HL-60/S4 treated with retinoic acid at 250 ng/mL for 4 days and 3 days (cell line): Measurements from ENCODE around the gene NUMB.
"Not testable (repeated sequence)": the region's sequence is repeated elsewhere in the genome, so short reads cannot be mapped to it uniquely, and the experiment has no call there.

Experiments
- in situ Hi-C: fragments of 300-500 bp; cut with MboI; formaldehyde crosslinking; loops from 2 replicates; pipeline ENCODE4 v1.7.0; 2022; ENCODE audit warnings: low sequenced_read_pairs

The NUMB gene

DNA sequence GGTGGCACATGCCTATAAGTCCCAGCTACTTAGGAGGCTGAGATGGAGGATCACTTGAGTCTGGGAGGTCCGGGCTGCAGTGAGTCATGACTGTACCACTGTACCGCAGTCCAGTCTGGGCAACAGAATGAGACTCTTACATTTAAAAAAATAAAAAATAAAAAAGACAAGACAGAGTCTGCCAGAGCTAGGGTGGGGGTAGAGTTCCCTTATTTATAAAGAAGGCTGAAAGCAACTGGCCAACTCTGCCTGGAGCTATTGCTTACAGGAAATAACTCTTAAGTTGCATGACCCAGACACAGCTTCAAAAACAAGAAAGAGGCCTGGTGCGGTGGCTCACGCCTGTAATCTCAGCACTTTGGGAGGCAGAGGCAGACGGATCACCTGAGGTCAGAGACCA is 31.5 kb downstream of the NUMB start:
- in situ Hi-C loops: no loop called here

DNA sequence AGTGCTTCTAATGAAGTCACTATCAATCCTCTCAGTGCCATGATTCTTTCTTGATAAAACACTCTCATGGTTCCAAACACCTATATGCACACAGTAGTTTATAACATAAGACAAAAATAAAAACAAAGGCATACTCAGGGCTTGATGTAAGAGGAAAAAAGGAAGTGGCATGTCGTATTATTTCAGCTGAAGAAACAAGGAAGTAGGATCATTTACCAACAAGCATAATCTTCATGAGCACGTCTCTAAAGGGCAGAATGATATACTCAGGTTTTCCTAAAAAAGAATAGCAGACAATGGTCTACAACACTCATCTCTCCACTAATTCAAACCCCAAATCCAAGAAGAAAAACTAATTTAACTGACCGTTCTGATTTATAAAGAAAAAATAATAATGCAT is 33.9 kb downstream of the NUMB start:
- in situ Hi-C loops: no loop called here

DNA sequence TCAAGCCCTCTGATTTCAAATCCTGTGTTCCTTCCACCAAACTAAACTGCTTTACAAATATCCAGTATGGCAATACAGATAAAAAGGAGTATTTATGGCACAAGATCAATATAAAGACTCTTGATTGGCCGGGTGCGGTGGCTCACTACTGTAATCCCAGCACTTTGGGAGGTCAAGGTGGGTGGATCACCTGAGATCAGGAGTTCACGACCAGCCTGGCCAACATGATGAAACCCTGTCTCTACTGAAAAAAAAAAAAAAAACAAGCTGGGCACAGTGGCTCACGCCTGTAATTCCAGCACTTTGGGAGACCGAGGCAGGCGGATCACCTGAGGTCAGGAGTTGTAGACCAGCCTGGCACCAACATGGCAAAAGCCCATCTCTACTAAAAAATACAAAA is 35.3 kb downstream of the NUMB start:
- in situ Hi-C loops: not testable (repeated sequence)

DNA sequence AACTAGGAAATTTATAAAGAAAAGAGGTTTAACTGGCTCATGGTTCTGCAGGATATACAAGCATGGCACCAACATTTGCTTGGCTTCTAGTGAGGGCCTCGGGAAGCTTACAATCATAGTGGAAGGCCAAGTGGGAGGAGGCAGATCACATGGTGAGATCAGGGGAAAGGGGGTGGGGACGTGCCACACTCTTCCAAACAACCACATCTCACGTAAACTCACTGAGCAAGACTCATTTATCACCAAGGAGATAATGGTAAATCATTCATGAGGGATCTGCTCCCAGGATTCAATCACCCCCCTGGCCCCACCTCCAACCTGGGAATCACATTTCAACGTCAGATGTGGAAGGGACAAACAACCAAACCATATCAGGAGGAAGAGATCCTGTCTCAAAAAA is 35.8 kb downstream of the NUMB start:
- in situ Hi-C loops: no loop called here

DNA sequence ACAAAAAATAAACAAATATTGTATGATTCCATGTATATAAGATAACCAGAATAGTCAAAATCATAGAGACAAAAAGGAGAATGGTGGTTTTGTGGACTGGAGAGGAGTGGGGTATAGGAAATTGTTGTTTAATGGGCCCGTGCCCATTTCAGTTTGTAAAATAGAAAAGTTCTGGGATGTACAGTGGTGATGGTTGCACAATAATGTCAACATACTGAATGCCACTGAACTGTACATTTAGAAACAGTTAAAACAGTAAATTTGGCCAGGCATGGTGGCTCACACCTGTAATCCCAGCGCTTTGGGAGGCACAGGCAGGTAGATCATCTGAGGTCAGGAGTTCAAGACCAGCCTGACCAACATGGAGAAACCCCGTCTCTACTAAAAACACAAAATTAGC is 40.1 kb downstream of the NUMB start:
- in situ Hi-C loops: no loop called here

DNA sequence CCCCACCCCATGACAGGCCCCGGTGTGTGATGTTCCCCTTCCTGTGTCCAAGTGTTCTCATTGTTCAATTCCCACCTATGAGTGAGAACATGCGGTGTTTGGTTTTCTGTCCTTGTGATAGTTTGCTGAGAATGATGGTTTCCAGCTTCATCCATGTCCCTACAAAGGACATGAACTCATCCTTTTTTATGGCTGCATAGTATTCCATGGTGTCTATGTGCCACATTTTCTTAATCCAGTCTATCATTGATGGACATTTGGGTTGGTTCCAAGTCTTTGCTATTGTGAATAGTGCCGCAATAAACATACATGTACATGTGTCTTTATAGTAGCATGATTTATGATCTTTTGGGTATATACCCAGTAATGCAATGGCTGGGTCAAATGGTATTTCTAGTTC is 52.1 kb downstream of the NUMB start:
- in situ Hi-C loops: not testable (repeated sequence)

DNA sequence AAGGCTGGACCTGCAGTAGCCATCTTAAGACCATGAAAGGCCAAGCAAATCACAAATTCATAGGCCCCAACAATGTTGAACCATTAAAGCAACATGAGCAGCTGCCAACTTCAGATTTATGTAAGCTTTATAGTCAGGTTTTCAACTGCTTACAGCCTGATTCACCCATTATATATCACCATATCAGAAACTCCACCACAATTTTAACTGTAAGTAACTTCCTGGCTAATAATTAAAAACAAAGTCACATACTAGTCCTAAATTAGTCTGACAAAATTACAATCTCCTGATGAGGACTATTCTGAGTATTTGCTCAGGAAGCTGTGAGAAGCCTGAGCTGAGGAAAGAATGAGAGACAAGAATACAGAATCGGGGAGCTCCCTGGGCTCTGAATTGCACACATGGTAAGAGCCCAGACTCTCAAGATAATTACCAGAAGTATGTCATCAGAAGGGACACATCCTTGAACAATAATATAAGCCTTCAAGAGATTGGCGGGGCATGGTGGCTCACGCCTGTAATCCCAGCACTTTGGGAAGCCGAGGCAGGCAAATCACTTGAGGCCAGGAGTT is 55.1 kb downstream of the NUMB start:
- in situ Hi-C loops: no loop called here

DNA sequence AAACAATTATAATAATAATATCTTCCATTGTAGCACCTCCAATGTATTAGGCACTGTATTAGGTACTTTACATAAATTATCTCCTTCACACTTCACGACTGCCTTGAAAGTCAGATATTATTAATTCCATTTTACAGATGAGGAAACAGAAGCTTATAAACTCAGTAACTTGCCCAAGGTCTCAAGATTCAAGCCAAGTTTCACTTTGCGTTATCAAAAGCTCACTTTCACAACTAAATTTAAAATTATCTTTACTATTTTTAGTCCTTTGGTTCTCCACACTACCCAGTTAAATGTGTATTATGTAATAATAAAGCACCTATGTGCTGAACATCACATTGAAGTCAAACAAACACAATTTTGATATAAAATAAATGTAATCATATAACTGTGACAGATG is 55.8 kb downstream of the NUMB start:
- in situ Hi-C loops: no loop called here

DNA sequence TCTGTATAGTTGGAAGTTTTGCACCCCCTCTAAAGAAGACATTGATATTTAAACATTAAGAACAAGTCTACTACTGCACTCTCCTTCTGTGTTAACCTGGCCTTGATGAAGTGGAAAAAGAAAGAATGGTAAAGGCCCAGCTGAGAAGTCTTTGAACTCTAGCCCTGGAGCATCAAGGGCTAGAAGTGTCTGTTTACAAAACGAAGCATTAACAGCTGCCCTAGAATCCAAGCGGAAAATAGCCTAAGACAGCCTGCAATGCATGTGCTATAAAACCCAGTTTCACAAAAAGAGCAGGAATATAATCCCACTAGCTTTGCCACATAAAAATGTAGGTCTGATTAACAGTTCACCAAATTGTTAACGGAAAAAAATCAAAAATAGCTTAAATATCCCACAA is 60.5 kb downstream of the NUMB start:
- in situ Hi-C loops: no loop called here

DNA sequence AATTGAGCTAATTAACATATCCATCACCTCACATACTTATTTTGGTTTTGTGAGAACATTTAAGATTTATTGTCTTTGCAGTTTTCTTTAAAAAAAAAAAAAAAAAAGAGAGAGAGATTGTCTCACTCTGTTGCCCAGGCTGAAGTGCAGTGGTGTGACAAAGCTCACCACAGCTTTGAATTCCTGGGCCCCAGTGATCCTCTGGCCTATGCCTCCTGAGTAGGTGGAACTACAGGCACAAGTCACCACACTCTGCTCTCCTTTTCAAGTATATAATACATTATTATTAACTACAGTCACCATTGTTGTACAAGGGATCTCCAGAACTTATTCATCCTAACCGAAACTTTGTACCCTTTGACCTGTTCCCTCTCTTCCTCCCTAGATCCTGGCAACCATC is 64.0 kb downstream of the NUMB start:
- in situ Hi-C loops: no loop called here

DNA sequence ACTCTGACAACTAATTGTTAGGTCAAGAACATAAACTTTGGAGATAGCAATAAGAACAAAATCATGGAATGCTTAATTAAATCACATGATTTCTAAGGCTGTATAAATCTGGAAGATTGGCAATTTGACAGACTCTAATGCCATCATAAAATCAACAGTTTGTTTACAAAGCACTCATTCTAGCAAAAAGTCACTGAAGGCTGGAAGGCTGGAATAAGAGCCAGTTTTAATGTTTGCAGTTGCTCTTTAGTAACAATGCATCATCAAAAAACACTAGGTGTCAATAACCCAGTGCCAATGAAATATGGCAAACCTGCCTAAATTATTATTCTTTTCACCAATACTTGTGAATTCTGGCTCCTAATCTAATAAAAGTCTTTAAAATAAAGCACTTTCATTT is 65.0 kb downstream of the NUMB start:
- in situ Hi-C loops: no loop called here

DNA sequence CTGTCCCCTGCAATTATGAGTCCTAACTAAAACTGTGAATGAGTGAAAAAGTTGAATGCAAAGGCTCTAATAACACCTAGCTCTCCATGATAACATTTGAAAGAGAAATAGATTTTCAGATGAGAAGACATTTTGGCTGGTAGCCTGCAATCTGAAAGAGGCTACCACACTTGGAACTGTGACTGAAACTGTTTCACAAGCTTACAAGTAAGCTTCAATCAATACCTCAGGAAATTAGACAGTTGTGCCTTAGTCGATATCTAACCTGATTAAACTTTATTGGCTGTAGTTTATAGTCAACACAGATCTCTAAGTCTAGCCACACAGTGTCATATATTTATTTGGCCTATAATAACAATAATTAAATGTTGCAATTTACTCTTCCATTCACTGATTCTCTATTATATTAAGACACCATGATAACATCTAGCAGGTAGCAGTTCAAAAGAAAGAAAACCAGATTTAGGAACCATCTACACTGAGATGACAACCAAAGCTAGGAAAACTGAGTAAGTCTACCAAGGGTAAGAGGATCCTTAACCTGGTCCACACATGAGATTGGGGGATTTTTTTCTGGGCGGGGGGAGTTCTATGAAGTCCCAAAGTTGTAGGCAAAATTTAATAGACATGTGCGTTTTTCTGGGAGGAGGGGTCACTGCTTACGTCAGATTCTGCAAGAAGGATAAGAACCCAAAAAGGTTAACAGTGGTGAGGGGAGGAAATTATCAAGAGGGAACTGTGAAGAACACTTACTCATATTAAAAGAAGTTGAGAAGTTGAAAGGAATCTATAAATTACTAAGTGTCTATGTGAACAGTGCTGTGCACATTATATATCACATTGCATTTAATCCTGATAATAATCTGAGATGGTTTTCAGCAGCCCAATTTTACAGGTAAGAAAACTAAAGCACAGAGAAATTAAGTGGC is 65.8 kb downstream of the NUMB start:
- in situ Hi-C loops: no loop called here

DNA sequence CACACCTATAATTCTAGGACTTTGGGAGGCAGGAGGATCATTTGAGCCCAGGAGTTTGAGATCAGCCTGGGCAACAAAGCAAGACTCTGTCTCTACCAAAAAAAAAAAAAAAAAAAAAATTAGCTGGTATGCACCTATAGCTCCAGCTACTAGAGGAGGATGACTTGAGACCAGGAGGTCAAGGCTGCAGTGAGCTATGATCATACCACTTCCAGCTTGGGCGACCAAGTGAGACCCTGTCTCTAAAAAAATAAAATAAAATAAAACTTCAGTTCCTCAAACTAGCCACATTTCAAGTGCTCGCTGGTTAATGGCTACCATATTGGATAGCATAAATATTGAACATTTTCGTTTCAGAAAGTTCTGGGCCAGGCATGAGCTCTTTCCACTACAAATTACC is 70.5 kb downstream of the NUMB start:
- in situ Hi-C loops: not testable (repeated sequence)

DNA sequence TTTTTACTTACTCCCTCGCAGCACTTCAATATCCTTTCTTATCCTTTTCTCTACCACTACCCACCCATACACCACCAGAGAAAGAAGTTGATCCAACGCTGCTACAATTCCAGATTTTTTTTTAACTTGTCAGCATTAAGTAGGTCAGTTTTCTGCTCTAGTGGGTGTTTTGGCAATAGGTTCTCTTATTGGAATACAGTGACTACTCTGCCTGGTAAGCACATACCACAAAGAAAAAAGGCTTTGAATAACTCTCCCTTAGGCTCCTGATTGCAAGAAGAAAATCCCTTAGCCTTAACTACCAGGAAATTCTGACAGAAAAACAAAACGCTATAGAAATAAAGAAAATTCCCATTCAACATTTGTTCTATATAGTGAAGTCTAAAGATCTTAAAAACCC is 72.0 kb downstream of the NUMB start:
- in situ Hi-C loops: no loop called here

DNA sequence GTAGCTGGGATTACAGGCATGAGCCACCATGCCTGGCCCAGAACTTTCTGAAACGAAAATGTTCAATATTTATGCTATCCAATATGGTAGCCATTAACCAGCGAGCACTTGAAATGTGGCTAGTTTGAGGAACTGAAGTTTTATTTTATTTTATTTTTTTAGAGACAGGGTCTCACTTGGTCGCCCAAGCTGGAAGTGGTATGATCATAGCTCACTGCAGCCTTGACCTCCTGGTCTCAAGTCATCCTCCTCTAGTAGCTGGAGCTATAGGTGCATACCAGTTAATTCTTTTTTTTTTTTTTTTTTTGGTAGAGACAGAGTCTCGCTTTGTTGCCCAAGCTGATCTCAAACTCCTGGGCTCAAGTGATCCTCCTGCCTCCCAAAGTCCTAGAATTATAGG is 73.3 kb downstream of the NUMB start:
- in situ Hi-C loops: not testable (repeated sequence)

DNA sequence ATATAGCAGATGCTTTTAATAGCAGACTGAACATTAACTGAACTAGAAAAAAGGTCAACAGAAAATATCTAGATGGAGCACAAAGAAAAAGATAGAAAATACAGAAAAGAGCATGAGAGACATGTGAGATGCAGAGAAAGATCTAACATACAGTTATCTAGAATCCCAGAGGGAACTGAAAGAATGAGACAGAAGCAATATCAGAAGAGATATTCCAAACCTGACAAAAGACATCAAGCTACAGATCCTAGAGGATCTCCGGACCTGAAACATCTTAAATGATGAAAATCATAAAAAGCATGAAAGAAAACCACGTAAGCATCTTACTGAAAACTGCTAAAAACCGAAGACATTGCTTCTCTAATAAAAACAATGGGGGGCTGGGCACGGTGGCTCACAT is 75.0 kb downstream of the NUMB start:
- in situ Hi-C loops: no loop called here

DNA sequence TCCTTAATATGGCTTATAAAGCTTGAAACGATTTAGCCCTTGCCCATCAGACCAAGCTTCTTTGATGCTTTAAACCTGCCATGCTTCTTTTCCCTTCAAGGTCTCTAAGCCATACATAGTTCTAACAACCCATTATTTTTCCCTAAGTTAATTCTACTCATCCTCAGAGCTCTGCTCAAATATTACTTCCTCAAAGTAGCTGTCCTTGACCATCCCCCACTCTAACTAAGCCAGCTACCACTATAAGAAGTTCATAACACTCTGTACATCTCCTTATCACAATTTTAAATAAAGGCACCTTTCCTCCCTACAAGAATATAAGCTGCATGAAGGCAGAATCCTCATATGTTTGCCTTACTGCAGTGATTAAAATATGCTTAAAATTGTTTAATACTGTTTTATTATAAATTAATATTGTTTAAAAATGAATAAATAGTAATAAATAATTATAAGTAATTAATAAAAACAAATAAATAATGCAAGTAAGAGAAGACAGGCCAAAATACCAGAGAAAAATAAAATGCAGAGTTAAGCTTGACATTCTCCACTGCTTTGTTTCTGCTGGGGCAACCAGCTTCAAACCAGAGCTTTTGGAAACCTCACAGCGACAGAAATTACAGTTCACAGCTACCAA is 76.8 kb downstream of the NUMB start:
- in situ Hi-C loops: no loop called here

DNA sequence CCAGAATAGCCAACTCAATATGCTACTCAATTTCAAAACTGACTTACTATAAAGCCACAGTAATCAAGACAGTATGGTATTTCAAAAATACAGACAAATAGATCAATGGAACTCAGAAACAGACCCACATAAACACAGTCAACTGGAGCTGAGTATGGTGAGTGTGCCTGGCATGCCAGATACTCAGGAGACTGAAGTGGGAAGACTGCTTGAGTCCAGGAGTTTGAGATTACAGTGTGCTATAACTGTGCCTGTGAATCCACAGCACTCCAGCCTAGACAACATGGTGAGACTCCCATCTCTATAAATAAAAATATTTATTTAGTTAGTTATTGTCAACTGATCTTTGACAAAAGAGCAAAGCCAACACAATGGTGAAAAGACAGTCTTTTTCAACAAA is 81.8 kb downstream of the NUMB start:
- in situ Hi-C loops: no loop called here

DNA sequence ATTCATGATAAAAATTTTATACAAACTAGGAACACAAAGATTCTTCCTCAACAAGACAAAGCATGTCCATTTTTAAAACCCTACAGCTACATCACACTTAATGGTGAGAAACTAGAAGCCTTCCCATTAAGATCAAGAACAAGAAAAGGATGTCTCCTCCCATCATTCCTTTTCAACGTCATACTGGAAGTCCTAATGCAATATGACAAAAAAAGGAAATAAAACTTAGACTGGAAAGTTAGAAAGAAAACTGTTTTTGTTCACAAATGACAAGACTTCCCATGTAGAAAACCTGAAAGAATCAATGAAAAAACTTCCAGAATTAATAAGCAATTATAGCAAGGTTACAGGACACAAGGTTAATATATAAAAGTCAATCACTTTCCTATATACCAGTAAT is 82.5 kb downstream of the NUMB start:
- in situ Hi-C loops: no loop called here

DNA sequence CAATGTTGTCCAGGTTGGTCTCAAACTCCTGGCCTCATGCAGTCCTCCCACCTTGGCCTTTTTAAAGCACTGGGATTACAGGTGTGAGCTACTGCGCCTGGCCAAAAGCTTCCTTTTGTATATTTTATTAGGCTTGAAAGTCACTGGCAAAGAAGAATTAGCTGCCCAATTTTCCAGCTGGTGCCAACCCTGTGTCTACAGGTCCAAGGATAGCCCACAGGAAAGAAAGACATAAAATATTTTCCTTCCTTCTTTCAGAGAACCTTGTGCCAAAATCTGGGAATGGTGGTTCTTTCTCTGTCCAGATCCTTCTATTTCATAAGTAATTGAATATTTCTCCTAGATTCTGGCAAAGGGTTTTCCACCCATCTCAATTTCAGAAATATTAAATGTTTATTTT is 84.1 kb downstream of the NUMB start:
- in situ Hi-C loops: no loop called here

DNA sequence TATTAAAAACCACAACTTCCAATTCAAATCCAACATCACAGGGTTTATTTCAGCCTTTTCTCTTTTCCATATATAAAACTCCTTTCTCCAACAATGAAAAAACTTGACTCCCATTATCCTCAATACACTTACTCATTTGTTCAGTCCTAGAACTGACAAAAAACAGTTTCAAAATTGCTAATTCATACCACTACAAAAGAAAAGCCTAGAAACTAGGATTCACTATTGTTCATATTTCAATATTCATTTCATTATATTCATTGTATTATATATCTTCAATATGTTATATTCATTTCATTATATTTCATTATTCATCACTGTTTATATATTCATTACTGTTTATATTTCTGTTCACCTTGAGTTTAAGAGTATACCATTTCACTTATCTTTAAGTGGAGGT is 85.8 kb downstream of the NUMB start:
- in situ Hi-C loops: no loop called here

DNA sequence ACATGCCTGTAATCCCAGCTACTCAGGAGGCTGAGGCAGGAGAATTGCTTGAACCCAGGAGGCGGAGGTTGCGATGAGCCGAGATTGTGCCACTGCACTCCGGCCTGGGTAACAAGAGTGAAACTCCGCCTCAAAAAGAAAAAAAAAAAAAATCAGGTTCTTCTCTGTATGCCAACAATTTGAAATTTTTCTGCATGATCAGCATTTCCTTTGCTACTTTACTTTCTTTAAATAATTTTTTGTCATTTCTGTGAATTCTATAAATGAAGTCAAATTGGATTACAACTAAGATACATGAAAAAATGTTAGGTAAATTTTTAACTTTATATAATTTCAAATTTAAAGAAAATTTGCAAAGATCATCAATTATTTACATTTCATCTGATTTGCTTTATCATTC is 87.8 kb downstream of the NUMB start:
- in situ Hi-C loops: no loop called here
